HG03039 (cell line): ENCODE measurements around the gene ACTL8.

ENCODE experiments used
- ATAC-seq: cut with Tn5 transposase; IDR thresholded peaks from one replicate; pipeline ENCODE4 v1.9.1; 2021; ENCODE audit warnings: mild to moderate bottlenecking, moderate library complexity; ENCODE audit not compliant: unreplicated experiment

Gene ACTL8

GRCh38 chr1:17841944-17842343, 86.8 kb downstream of the ACTL8 start:
- ATAC-seq: no peak

- ATAC-seq: no peak
Observed at GRCh38 chr1:17842686-17843085, 87.6 kb downstream of the ACTL8 start.

DNA sequence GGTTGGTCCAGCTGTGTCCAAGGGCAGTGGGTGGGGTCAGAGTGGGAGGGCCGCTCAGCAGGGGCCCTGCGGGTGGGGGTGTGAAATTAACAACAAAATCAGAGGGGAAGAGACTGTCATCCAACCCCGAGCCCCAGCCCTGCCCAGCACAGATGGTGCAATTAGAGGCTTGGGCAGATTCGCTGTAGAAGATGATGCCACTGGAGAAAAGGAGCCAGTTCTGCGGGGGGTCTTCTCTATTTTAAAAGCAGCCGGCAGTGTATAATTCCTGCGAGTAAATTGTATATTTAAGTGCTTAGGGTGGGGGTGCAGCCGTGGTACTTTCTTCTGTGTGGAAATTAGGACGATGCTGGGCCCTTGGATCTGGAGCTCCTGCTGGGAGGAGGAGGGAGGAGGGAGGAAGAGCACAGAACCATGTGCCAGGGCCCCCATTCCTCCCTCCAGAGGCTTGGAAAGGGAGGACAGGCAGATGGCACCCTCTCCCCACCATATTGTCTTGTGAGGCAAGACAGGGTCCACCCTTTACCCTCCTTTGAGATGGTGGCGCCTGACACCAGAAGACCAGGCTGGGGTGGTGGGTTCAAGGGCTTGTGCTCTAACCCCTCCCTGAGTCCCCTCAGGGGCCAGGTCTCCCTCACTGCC, 89.2 kb downstream of the ACTL8 start:
- no peak for ATAC-seq

- no peak for ATAC-seq
Observed at GRCh38 chr1:17845583-17845982, 90.5 kb downstream of the ACTL8 start.

GRCh38 chr1:17846341-17846740, 91.2 kb downstream of the ACTL8 start:
- no peak for ATAC-seq

- no peak for ATAC-seq
Observed at GRCh38 chr1:17847111-17847510, 92.0 kb downstream of the ACTL8 start.

DNA sequence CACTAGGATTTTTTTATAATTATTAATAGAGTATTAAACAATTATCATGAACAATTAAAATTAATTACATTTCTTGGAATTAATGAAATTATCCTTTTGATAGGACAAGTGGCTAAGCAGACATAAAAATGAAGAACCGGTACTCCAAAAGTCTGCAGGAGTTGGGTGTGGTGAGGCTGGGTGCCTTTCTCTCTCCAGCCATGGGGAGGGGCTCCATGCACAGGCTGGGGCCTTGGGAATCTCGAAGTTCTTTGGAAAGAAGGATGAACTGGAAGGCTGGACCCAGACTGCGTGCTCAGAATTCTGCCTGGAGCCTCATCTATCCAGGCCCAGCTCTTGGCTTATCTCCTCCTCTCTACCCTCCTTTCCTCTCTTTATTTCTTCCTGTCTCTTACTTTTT, 94.1 kb downstream of the ACTL8 start:
- no peak for ATAC-seq

DNA sequence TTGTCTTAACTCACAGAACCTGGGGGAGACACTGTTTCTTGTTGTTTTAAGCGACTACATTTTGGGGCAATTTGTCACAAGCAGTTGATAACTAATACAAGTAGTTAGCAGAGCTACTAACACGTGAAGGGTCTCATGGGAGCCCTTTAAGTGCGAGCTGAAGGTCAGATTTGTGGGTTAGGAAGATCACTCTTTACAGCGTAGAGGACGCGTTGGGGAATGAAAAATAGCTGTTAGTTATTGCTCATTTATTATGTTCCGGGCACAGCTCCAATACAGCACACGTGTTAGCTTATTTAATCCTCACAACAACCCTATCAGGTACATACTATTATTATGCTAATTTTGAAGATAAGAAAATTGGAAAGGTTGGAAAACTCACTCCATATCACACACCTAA, 95.9 kb downstream of the ACTL8 start:
- ATAC-seq: no peak

GRCh38 chr1:17852383-17852782, 97.2 kb downstream of the ACTL8 start:
- ATAC-seq: no peak

GRCh38 chr1:17853241-17853935, 98.3 kb downstream of the ACTL8 start:
- no peak for ATAC-seq

DNA sequence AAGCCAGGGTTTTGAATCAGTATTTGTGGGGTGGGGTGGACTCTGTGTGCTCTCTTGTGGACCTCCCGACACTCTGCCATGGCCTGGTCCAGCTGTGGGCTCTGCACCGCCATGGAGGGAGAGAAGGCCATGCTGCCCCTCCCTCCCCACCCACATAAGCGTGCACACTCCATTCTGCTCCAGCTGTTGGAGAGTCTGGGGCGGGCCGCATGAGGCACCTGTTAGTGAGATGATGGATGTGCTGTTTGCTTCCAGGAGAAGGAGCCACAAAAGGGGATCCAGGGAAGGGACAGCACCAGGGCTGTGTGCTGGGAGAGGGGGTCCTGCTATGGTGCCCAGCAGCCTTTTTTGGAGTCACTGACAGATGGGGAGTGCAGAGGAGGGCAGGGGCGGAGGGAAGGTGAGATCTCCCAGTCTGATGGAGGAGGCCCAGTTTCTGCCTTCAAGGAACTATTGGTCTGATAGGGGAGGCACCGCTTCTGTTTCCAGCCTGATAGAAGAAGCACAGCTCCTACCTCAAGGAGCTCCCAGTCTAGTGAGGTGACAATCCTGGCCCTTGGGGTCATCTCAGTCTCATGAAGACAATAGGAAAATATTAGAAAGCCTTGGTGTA, 101.5 kb downstream of the ACTL8 start:
- ATAC-seq: no peak

DNA sequence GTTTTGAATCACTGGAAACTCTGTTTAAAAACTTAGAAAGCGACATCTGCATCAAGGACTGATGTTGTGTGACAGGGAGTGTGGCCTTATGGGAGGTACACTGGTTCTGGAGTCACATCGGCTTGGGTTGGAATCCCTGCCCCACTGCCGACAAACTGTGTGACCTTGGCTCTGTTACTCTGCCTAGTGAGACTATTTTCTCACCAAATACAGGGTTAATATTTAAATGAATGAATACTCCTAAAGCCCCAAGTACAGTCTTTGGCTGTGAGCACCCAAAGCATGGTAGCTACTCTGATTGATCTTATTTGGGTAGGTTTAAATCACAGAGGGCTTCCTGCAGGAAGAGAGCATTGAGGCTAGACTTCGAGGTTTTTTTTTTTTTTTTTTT, 102.0 kb downstream of the ACTL8 start:
- no peak for ATAC-seq

- ATAC-seq: no peak
Observed at GRCh38 chr1:17857996-17858395, 102.9 kb downstream of the ACTL8 start.

GRCh38 chr1:17860812-17861211, 105.7 kb downstream of the ACTL8 start:
- ATAC-seq: no peak

DNA sequence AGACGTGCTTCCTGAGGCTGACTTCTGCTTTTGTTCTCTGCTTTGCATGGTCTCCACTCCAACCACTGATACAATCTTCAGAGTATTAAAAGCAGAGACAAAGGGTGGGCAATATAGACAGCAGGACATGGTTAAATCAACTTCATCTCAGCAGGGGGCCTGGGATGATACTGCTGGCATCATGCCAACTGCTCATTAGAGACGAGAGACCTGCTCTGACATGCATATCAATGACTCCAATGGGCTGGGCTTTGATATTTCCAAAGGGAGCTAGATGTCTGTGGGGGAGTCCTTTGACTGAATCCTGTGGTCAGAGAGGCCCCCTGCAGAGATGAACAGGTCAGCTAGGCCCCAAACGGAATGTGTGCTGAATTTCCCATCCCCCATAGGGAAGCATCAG, 106.6 kb downstream of the ACTL8 start:
- no peak for ATAC-seq

DNA sequence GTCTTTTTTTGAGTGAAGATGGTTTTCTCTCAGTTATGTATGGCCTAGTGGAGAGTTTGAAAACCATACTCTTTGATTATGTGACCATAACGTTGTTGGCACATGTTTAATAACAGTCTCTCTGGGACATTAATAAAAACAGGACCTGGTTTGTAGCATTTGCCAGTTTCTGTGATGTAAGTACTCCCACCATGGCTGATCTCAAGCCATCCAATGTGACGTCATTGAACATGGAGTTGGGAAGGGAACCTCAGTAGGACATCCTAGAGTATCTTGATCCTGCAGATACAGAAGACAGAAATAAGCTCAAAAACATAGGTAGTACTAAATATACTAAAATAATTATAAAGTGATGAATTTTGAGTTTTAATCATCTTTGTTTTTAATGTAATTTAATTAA, 107.0 kb downstream of the ACTL8 start:
- no peak for ATAC-seq

GRCh38 chr1:17865912-17866739, 111.0 kb downstream of the ACTL8 start:
- ATAC-seq: no peak

GRCh38 chr1:17866740-17867029, 111.6 kb downstream of the ACTL8 start:
- ATAC-seq: no peak

GRCh38 chr1:17867470-17867869, 112.3 kb downstream of the ACTL8 start:
- ATAC-seq: no peak

DNA sequence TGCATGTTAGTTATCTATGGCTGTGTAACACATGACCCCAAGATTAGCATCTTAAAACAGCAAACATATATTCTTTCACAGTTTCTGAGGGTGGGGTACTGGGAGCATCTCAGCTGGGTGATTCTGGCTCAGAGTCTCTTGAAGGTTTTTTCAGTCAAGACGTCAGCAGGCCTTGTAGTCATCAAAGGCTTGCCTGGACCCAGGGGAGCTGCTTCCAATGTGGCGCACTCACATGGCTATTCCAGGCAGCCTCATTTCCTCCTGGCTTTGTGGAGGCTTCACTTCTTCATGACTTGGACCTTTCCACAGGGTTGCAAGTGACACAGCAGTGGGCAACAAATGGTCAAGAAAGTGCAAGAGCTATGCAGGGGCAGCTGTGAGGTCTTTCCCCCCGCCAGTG, 114.7 kb downstream of the ACTL8 start:
- no peak for ATAC-seq

DNA sequence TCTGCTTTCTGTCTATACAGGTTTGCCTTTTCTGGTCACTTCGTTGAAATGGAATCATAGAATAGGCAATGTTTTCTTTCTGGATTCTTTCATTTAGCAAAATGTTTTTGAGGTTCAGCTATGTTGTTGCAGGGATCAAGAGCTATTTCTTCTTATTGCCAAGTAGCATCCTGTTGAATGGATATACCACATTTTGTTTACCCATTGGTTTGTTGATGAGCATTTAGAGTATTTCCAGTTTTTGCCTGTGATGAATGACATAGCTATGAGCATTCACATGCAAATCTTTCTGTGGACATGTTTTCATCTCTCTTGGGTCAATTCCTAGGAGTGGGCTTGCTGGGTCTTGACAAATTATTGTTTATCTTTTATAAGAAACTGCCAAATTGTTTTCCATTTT, 115.5 kb downstream of the ACTL8 start:
- ATAC-seq: no peak
